ENCODE data around the gene KCNC1.

- TF ChIP-seq CTCF (IDR thresholded peaks at IDR 0.05) (no peak), POLR2A (IDR thresholded peaks at IDR 0.05) (no peak)
These were observed 37.3 kb downstream of the KCNC1 start for GRCh38 chr11:17771841-17772401.
